Measurements from ENCODE around the gene SPACA1. TPM values are rescaled to one million over a fixed set of nuclear protein-coding genes. Genes with fewer than 3 reads are reported as not detected.

SPACA1 gene
- polyA plus RNA-seq, 1 donor from 2014 or later: not detected

DNA sequence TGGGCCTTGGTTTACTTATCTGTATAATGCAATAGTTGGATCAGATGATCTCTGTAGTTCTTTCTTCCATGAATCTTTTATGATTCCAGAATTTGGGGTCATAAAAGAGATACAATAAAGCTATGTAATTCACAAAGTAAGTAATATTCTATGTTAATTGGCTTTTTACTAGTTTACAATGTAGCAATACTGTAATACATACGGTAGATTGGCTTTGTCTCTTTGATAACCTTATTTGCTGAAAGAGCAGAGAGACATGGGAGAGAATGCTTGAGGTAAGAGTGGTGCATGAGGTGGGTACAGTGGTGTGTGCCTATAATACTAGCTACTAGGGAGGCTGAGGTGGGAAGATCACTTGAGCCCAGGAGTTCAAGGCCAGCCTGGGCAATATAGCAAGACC, 14.7 kb downstream of the SPACA1 start:
- Histone ChIP-seq H3K9me2 (ENCODE audit: insufficient read depth, low read length) (no peaks in the 10 kb centered on the region), H3K9ac (ENCODE audit: low read length) (no peak overlapping the region), H3F3A (ENCODE audit: insufficient read depth, low read length, poor library complexity, severe bottlenecking) (no peaks in the 10 kb centered on the region), H4K20me1 (ENCODE audit: insufficient read depth) (no peaks in the 10 kb centered on the region), H3K4me3 (ENCODE audit: low read length) (no peak overlapping the region), H3K27me3 (ENCODE audit: insufficient read depth, low read depth, low read length) (no peaks in the 10 kb centered on the region), H3K36me3 (ENCODE audit: insufficient read depth, low read length) (no peaks in the 10 kb centered on the region), H2AFZ (ENCODE audit: low read depth, low read length) (no peak overlapping the region), H3K4me2 (ENCODE audit: low read length) (no peak overlapping the region), H3K27ac (ENCODE audit: low read length) (no peak overlapping the region), H3K9me3 (ENCODE audit: low read length) (no peaks in the 10 kb centered on the region), H3K79me2 (replicated peaks; ENCODE audit: insufficient read depth, low read length) (no peaks in the 10 kb centered on the region)
- TF ChIP-seq TAF1 (IDR thresholded peaks at IDR 0.05; ENCODE audit: low read depth) (no peak), POLR2AphosphoS5 (IDR thresholded peaks at IDR 0.05) (no peak), RAD21 (conservative IDR thresholded peaks at IDR 0.05) (no peak), MXI1 (conservative IDR thresholded peaks at IDR 0.05; ENCODE audit: poor library complexity, severe bottlenecking) (no peak), SMC3 (conservative IDR thresholded peaks at IDR 0.05; ENCODE audit: poor library complexity) (no peak), EZH2 (IDR thresholded peaks at IDR 0.05; ENCODE audit: borderline replicate concordance, insufficient read depth, low read length, poor library complexity, severe bottlenecking) (no peak), EP300 (conservative IDR thresholded peaks at IDR 0.05; ENCODE audit: poor library complexity, severe bottlenecking) (no peak), CTCF (IDR thresholded peaks at IDR 0.05; ENCODE audit: poor library complexity, severe bottlenecking) (no peak)
- TF ChIP-seq, protein P1, sequence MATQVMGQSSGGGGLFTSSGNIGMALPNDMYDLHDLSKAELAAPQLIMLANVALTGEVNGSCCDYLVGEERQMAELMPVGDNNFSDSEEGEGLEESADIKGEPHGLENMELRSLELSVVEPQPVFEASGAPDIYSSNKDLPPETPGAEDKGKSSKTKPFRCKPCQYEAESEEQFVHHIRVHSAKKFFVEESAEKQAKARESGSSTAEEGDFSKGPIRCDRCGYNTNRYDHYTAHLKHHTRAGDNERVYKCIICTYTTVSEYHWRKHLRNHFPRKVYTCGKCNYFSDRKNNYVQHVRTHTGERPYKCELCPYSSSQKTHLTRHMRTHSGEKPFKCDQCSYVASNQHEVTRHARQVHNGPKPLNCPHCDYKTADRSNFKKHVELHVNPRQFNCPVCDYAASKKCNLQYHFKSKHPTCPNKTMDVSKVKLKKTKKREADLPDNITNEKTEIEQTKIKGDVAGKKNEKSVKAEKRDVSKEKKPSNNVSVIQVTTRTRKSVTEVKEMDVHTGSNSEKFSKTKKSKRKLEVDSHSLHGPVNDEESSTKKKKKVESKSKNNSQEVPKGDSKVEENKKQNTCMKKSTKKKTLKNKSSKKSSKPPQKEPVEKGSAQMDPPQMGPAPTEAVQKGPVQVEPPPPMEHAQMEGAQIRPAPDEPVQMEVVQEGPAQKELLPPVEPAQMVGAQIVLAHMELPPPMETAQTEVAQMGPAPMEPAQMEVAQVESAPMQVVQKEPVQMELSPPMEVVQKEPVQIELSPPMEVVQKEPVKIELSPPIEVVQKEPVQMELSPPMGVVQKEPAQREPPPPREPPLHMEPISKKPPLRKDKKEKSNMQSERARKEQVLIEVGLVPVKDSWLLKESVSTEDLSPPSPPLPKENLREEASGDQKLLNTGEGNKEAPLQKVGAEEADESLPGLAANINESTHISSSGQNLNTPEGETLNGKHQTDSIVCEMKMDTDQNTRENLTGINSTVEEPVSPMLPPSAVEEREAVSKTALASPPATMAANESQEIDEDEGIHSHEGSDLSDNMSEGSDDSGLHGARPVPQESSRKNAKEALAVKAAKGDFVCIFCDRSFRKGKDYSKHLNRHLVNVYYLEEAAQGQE (IDR thresholded peaks at IDR 0.05; ENCODE audit: borderline replicate concordance): no peak

DNA sequence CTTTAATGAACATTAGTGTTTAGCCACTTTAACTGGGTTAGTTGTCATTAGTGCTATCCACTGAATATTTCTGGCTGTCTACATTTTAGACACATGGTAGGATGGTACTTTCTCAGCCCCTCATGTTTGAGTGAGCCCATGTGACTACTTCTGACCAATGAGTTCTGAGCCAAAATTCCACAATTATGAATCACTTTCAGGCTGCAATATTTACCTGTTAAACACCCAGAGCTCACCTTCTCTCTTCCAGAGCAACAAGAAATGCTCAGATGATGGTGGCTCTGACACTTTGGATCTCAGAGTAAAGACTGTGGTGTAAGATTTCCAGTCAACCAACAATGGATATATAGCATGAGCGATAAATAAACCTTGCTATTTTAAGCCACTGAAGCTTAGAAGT, 24.8 kb downstream of the SPACA1 start:
- no peaks in the 10 kb centered on the region for H3K79me2 ChIP-seq (replicated peaks; ENCODE audit: insufficient read depth, low read length)
- no peaks in the 10 kb centered on the region for H3K27me3 ChIP-seq (ENCODE audit: insufficient read depth, low read depth, low read length)
- no peak overlapping the region for H2AFZ ChIP-seq (ENCODE audit: low read depth, low read length)
- no peak overlapping the region for H3K4me3 ChIP-seq (ENCODE audit: low read length)
- H3K9me2 ChIP-seq (ENCODE audit: insufficient read depth, low read length): no peaks in the 10 kb centered on the region
- H3F3A ChIP-seq (ENCODE audit: insufficient read depth, low read length, poor library complexity, severe bottlenecking): no peaks in the 10 kb centered on the region
- TF ChIP-seq EP300 (conservative IDR thresholded peaks at IDR 0.05; ENCODE audit: poor library complexity, severe bottlenecking): no peak
- no peak for TF ChIP-seq MXI1 (conservative IDR thresholded peaks at IDR 0.05; ENCODE audit: poor library complexity, severe bottlenecking)
- TF ChIP-seq RAD21 (conservative IDR thresholded peaks at IDR 0.05): no peak
- no peak for TF ChIP-seq EZH2 (IDR thresholded peaks at IDR 0.05; ENCODE audit: borderline replicate concordance, insufficient read depth, low read length, poor library complexity, severe bottlenecking)
- TF ChIP-seq, protein P1 (IDR thresholded peaks at IDR 0.05; ENCODE audit: borderline replicate concordance): no peak
- TF ChIP-seq POLR2AphosphoS5 (IDR thresholded peaks at IDR 0.05): no peak
- H4K20me1 ChIP-seq (ENCODE audit: insufficient read depth): no peaks in the 10 kb centered on the region
- no peak overlapping the region for H3K4me2 ChIP-seq (ENCODE audit: low read length)
- H3K9ac ChIP-seq (ENCODE audit: low read length): no peak overlapping the region
- H3K27ac ChIP-seq (ENCODE audit: low read length): no peak overlapping the region
- no peaks in the 10 kb centered on the region for H3K9me3 ChIP-seq (ENCODE audit: low read length)
- H3K36me3 ChIP-seq (ENCODE audit: insufficient read depth, low read length): no peaks in the 10 kb centered on the region
